Left kidney (tissue), 2 donors: ENCODE measurements around the gene CPS1. TPM values are rescaled to one million over a fixed set of nuclear protein-coding genes. Genes with fewer than 3 reads are reported as not detected.

Experiments
- DNase-seq: peaks from one replicate; pipeline ENCODE4 v3.0.0-alpha.2; 2013
- polyA plus RNA-seq: library from polyadenylated mRNA; unstranded; fragments of 120-200 nt; gene quantifications from one replicate; pipeline ENCODE4 v1.2.1, GENCODE V29; 2013; ENCODE audit not compliant: insufficient read length

The CPS1 gene
- polyA plus RNA-seq, 1 donor, result 6.1 TPM

DNA sequence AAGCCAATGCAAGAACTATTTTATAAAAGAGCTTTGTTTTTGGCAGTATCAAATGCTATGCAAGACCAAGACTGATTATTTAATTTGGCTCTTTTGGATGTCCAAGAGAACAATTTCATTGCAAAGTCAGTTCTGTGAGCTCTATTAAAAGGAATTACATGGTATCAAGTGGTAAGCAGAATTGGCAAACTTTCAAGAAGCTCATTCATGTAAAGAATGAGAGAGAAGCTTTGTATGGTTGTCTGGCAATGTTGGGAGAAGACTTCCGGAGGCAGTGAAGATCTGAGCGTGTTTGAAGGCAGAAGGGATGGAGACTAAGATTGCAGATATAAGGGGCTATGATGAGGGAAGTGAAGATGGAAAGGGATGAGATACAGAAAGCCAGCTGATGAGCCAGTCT lies 49.6 kb downstream of the CPS1 start:
- no peak for DNase-seq

DNA sequence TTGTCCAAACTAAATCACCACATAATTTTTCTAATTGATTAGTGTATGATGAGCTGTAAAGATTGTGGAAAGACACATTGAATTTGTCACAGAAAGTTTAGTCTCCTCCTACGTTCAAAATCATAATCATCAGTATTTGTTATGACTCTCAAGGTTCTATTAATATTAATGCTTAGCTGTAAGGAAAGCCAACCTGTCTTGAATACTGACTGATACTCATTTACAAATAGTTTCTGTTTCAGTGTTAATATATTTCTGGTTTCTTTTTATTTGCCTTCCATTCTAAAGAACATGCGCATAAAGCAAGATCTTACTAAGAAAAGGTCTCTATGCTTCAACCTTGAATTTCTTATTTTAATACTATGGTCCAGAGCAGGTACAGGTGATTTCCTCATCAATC lies 55.1 kb downstream of the CPS1 start:
- DNase-seq, result no peak

DNA sequence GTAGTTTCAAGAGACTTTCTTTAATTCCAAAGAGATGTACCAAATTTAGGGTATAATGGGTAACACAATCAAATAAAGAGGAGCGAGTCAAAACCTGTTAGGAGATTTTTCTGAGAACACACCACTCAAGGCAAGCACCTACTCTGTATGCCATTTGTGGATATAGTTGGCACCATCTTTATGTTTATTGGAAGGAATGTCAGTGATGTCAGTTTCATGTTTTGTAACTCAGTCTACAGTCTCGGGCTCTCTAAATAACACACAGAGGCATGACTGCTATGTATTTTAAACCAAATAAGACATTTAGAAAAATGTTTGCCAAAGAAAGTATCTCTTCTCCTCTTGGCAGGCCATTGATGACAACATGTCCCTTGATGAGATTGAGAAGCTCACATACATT lies 59.7 kb downstream of the CPS1 start:
- DNase-seq, result no peak

DNA sequence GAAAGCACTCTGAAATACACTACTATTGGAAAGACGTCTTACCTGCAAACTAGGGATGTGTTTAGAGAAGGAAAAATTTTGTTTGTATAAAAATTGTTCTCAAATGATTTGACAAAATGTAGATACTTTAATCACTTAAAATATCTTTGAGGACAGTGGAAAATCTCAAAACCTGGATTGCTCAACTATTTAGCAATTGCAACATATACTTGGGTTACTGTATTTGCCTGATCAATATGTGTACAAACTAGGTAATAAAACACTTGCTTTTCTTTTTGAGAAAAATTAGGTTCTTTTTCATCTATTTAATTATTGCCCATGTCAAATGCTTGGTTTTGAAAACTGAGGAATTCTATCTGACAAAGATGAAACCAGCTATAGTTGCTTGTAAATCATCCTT lies 60.9 kb downstream of the CPS1 start:
- no peak for DNase-seq

DNA sequence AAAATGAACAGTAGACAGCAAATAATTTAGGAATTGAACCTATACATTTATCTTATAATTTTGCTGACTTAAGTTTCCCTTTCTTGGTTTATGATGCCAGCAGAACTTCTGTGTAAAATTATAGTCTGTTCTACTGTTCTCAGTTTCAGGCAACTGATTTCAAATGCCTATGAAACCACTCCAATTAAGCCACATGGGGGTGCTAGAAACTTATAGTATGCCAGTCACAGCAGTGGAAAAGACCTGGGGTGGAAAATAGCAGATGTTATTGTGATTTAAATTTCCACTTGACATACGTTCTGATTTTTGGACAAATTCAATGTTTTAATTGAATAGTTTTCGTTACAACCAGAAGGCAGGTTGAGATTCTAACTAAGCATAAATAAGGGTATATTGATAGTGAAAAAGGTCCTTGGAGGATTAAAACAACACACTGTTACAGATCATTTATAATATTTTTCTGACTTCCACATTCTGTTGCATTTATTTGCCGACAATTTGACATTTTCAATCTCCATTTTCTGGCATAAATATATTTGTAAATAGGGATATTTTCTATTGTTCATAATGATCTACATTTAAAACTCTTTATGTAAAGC lies 61.4 kb downstream of the CPS1 start:
- DNase-seq, result peak; percentile 58

DNA sequence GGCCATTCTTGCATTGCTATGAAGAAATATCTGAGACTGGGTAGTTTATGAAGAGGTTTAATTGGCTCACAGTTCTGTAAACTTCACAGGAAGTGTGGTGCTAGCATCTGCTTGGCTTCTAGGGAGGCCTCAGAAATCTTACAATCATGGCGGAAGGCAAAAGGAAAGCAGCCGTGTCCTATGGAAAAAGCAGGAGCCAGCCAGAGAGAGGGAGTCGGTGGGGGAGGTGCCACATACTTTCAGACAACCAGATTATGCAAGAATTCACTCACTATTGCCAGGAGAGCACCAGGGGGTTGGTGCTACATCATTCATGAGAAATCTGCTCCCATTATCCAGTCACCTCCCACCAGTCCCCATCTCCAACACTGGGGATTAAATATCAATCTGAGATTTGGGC lies 64.1 kb downstream of the CPS1 start:
- DNase-seq, result no peak

DNA sequence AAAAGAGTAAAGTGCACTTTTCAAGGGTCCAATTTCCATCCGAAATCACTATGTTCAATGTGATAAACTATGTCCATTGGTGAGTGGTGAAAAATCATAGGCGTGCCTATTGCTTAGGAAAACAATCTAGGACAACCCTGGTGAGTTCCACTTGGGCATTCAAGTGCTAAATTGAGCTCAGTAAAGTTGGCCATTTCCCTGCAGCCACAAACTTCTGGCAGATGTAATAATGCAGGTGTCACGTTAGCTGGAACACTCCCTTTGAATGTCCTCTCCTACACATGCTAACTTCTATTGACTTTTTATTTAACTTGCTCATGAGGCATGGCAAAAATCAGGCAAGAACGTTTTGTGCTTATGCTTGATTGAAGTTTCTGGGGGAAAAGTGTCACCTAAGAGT lies 67.1 kb downstream of the CPS1 start:
- DNase-seq, result peak; percentile 48

DNA sequence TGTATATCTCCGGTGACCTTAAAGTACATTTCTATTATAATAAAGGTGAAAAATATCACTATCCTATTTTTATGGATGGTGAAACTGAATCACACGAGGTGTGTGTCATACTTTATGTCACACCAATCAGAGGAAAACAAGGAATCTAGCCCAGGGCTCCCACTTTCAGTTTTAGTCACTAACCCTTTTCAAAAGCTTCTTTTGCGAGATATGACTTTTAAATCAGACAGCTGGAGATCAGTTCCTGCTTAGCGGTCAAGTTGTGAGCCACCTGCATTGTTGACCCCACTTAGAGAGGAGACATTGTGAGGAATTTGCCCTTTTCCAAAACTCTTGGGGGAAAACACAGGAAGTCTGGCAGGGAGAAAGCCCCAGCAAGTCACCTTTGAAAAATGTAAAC lies 70.5 kb downstream of the CPS1 start:
- DNase-seq, result no peak

DNA sequence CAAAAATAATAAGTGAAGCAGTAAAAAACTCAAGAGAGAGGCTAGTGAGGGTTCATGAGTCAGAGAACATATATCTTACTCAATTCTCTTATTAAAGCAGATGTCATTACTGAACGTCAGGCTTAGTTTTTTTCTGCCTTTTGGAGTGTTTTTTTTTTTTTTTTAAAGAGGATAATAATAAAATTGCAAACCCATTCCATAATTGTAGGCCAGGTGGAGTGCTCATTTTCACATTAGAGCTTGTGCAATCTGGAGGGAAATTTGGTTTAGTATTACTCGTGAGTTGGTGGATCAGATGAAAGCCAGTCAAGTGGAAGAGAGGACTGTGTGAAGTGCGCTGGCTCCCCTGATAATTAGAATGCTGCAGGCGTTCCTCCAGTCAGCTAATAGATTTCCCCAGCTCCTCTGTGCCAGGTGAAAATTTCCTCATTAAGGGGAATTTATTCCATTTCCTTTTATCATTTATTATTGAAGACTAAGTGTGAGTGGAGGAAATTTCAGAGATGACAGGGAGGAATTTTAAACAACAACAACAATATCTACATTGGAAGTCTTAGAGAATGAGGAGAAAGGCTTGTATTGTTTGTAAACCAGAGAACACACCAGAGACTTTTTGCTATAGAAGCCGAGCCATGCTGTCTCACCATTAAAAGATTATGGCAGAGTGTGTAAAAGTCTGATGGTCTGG lies 74.6 kb downstream of the CPS1 start:
- peak; percentile 19 for DNase-seq

DNA sequence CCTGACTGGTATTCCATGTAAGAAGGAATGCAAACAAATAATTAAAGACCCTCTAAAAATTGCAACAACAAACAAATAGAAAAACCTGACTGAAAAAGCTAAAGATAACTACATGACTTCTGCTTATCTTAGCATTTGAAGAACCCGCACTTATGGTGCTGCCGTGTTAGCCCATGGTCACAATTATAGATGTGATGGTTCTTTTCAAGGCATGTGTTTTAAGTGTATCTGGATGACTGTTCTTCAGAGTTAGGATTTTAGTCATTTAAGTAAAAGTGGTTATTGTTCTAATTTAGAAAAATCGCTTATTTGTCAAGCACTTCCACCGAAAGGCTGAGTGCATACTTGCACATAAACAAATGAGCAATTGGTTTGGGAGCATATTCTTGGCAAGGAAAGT lies 77.3 kb downstream of the CPS1 start:
- no peak for DNase-seq

DNA sequence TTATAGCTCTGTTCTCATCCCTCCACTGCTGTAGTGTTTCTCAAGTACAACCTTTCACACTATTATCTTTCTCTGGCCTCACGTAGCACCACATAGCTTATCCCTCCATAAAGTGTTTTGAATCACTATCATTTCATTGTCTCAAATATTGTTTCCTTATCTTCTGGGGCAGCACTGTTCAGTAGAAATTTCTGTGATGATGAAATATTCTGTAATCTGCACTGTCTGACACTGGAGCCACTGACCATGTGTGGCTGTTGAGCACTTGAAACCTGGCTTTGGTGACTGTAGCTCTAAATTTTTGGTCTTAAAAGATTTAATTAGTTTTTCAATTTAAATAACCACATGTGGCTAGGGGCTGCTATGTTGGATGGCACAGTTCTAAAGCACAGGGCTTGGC lies 78.9 kb downstream of the CPS1 start:
- DNase-seq, result no peak

DNA sequence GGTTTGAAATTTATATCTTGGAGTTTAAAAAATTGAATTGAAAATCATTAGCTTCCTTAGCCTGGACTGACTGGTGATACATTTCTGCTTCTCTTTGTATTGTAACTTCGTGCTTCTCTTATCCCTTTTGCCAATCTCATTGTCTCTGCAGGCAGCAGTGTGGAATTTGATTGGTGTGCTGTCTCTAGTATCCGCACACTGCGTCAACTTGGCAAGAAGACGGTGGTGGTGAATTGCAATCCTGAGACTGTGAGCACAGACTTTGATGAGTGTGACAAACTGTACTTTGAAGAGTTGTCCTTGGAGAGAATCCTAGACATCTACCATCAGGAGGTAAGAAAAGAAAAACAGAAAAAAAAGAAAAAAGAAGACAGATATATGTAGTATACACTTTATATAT lies 85.9 kb downstream of the CPS1 start:
- no peak for DNase-seq

DNA sequence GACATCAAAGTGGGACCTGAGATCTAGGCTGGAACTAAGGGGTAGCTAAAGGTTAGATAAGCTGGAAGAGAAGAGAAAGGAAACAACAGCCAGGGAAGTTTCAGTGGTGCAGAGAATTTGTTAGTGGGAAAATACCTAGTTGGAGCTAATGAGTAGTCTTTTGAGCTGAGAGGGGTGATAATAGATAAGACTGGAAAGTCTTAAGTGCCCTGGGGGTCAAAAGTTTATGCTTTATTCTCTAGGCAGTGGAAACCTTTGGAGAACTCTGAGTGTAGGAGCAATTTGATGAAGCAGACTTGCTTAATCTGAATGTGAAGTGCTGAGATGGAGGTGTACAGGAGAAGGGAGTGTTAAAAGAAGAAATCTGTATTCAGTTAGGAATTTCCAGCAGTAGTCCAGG lies 90.8 kb downstream of the CPS1 start:
- no peak for DNase-seq

DNA sequence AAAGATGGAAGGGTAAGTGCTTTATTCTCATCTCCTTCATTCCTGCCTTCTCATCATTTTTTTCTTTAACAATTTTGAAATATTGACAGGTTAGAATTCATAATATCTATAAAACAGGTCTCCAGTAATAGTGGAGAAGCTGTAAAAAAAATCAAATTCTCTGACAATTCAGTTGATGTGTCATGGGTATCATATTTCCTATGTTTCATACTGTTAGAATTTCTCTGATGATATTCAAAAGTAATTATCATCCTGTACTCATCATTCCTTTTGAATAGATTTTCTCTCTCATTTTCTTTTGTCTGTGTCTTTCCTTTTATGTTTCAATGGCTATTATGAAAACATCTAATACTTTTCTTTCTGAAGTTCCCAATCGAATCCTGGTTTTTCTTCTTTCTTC lies 97.7 kb downstream of the CPS1 start:
- no peak for DNase-seq

DNA sequence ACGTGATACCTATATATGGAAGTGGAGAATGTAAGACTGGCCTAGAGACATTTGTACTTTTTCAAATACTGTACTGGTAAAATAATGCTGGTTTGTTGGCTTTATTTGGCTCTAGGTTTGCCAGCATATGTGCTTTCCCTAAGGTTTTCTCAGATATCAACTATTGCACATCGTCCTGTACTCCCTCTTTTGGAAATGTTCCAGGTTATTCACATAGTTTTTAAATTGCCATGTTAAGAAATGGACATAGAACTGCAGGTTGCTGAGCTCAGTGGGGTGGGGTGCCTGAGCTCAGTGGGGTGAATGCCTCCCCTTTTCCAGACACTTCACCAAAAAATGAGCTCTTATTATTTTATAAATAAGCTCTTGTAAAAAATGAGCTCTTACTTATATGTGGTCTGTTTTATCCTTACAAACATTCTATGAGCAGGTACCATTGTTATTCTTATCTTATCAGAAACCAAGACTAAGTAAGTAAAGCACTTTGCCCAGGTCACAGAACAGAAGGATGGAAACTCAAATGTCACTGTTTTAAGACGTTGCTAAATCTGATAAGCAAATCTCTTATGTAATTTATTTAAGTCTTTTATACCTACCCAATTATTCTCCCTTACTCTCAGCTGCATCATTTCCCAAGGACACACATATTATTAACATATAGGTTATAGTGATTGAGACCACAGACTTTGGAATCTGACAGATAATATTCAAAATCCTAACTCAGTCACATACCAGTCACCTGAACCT lies 99.0 kb downstream of the CPS1 start:
- DNase-seq, result no peak

DNA sequence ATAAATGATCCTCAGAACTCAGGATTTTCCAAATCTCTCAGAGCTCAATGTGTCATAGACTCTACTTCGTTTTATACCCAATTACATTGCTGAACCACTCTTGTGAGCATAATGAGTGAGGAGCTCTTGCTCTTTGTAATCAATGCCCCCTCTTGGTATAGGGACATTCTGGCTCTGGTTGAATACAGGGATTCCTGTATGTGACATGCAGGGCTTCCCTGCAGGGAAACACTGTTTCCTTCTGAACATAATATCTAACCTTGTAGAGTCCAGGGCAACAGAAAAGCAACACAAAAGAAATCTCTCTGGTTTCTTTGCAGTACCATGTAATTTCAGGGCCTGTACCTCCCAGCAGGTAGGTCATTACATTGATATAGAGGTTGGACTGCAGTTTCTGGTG lies 101.5 kb downstream of the CPS1 start:
- no peak for DNase-seq

DNA sequence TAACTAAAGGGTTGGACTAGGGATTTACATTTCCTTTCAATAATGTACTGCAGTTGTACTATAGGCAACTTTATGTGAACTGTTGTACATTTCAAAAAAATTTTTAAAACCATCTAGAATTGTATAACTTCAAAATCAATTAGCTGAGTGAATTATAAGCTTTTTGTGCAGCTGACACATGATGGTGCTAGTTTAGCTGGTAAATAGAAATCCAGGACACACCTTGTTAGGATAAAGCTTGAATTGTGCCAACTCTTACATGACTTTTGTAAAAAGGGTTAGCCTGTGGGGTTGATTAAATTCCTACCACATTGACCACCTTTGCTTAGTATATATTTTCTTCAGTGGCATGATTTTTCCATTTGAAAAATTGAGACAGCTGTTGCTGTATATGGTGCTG lies 104.4 kb downstream of the CPS1 start:
- DNase-seq, result no peak

DNA sequence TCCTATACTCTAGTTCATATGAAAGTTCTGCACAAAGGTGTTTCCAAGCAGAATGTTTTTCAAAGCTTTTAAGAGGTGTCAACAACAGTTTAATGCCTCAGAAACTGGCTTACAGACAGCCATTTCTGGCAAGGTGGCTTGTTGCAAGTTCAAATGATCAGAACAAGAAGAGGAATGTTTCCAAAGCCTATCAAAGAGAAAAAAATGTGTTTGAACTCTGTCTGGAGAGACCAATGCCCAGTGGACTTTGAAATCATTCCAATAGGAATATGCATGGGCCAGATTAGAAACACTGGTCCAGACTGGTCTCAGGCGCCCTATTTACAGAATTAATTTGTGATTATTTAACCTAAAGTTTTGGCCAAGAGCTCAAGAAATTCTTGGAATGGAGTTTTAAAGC lies 106.2 kb downstream of the CPS1 start:
- no peak for DNase-seq

DNA sequence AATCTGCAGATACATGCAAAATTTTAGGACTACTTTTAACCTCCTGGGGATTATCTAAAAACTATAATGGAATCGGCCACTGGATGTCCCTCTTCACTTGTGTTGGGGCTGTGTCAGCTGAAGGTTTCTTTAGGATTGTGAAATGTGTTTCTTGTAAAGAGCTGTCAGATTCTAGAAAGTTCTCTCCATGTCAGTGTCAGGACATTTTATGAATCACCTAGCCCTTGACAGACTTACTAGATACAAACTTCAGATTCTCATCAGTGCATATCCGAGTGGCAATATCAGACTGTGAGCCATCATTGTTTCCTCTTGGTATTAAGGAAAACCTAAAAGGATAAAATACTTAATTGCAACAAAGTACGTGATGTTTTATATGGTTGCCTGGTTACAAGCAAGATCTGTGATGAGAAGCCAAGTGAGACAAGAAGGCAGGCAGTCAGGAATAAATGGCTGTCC lies 107.3 kb downstream of the CPS1 start:
- peak; percentile 30 for DNase-seq

DNA sequence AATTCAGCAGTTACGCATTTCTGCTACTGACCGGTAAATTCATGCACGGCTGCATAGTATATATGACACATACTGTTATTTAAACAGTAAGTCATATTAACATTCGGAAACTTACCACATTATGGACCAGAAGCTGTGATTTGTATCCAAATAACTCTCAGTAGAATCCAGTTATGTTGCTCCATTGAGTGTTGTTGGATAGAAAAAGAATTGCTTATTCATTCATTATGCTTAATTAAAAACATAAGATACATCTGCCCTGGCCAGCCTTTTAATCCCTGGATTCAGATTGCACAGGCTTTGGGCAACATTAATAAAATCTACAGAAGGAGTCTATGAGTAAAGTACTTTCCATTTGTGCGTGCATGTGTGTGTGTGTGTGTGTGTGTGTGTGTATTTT lies 111.3 kb downstream of the CPS1 start:
- no peak for DNase-seq

DNA sequence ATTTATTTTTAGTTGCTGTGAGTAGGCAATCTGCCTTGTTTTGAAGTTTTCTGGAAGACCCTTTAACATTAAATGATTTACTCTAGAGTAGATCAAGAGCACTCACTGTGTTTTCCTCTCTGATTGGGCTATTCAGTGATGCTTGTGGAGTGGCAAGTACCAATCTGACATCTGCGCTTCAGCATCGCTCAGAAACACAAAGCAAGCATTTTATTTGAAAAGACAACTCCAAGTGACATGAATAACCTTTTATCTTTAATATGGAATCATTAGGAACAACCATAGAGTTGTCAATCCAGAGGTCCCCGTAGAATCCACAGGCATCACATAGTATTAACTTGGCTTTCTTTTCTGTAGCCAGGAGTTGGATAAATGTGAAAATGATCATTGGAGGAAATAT lies 114.7 kb downstream of the CPS1 start:
- DNase-seq, result no peak

DNA sequence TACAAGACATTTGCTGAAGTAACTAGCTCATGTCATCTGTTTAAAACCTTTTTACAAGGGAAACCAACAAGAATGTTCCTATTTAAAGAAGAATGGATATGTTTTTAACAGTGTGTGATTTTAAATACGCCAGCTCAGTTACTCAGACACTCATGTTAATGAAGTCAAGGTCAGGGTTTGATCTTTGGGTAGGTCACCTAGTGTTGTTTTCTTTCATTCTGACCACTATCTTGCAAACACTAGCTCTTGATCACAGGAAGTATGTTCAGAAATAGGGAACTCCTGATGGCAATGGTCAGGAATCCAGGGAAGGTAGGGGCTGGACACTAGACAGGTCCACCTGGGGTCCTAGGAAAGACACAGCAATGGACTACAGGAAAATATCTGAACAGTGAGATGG lies 116.7 kb downstream of the CPS1 start:
- DNase-seq, result no peak

DNA sequence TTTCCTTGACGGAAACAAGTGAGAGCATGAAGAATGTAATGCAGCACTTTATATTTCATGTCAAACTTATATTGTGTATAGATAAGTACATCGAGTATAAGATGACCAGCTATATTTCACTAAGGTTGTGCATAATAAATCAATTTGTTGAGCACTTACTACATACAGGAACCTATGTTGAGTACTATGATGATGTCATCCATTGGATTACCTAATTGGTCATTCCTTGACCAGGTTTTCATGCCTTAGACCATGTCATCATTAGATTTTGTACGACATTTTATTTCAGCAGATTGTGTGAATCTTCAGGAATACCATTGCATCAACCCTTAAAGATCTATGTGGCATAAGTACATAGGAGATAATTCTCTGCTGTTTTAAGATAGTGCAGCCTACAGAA lies 119.7 kb downstream of the CPS1 start:
- no peak for DNase-seq

DNA sequence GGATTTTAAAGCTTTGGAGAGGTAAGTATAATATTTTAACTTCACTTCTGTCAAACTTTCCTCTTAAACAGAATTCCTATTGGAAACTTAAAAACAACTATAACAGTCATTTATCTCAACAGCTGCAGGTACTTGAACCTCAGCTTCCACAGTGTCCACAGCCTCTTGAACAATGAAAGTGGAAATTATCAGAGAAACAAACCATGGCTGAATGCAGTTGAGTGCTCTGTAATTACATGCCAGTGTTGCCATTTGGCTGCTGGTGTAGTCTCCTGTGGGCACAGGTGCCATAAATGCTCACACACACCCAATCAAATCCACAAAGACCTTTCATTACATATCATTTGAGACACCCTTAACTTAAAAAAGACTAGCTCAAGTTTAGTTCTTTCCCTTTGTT lies 125.1 kb downstream of the CPS1 start:
- no peak for DNase-seq
